ENCODE data around the gene FAM131C. TPM values are rescaled to one million over a fixed set of nuclear protein-coding genes. Genes with fewer than 3 reads are reported as not detected.
"Not testable (repeated sequence)": the region's sequence is repeated elsewhere in the genome, so short reads cannot be mapped to it uniquely, and the experiment has no call there.

FAM131C gene
- polyA plus RNA-seq, 2 donors = 0.38 to 0.45 TPM

- 42 to 47% methylated on average over 18 of the region's 18 CpGs for WGBS, 2 donors
Measured at GRCh38 chr1:16032388-16033102, 40.9 kb downstream of the FAM131C start.

GRCh38 chr1:16031551-16031950, 41.9 kb downstream of the FAM131C start:
- WGBS, 2 donors = 83 to 86% methylated on average over 8 of the region's 8 CpGs
- Histone ChIP-seq H3K27me3 (ENCODE audit: control insufficient read depth in 1 of 2, insufficient read depth in 2 of 2, low read length in 2 of 2) (peaks cover 0 to 2% of the 10 kb centered on the region in 2 donors), H3K4me3 (ENCODE audit: low read depth in 1 of 2, low read length in 2 of 2) (no peak overlapping the region), H3K9me3 (ENCODE audit: control insufficient read depth in 2 of 2, insufficient read depth in 1 of 2, low read depth in 1 of 2, low read length in 1 of 2) (no peaks in the 10 kb centered on the region), H3K4me1 (ENCODE audit: control insufficient read depth in 2 of 2, insufficient read depth in 2 of 2, low read length in 1 of 2) (no peaks in the 10 kb centered on the region), H3K27ac (ENCODE audit: low read depth in 2 of 2, low read length in 1 of 2) (no peak overlapping the region), H3K36me3 (ENCODE audit: control insufficient read depth in 2 of 2, insufficient read depth in 2 of 2, low read length in 1 of 2) (no peaks in the 10 kb centered on the region)

More at GRCh38 chr1:16032388-16033102, 40.9 kb downstream of the FAM131C start:
- Histone ChIP-seq H3K4me1 (ENCODE audit: control insufficient read depth in 2 of 2, insufficient read depth in 2 of 2, low read length in 1 of 2) (no peaks in the 10 kb centered on the region), H3K36me3 (ENCODE audit: control insufficient read depth in 2 of 2, insufficient read depth in 2 of 2, low read length in 1 of 2) (no peaks in the 10 kb centered on the region), H3K9me3 (ENCODE audit: control insufficient read depth in 2 of 2, insufficient read depth in 1 of 2, low read depth in 1 of 2, low read length in 1 of 2) (no peaks in the 10 kb centered on the region), H3K27me3 (ENCODE audit: control insufficient read depth in 1 of 2, insufficient read depth in 2 of 2, low read length in 2 of 2) (peaks cover 0 to 2% of the 10 kb centered on the region in 2 donors), H3K27ac (ENCODE audit: low read depth in 2 of 2, low read length in 1 of 2) (no peak overlapping the region), H3K4me3 (ENCODE audit: low read depth in 1 of 2, low read length in 2 of 2) (no peak overlapping the region)

DNA sequence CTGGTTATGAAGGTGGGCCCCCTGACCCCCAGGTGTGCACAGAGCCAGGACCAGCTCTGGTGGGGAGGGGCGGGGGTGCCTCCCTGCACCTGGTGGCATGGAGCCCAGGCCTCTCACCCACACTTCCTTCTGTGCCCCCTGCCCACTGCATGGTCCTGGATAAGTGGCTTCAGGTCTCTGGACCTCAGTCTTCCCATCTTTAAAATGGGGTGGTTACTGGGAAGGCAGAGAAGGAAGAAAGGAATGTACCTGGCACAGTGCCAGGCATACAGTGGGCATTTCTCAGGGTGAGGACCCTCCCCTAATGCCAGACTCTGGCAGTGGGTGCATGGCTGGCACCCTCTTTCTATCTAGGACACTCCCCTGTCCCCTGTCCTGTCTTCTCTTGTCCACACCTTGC, 44.2 kb downstream of the FAM131C start:
- WGBS, 2 donors = 93 to 97% methylated on average over 1 of the region's 1 CpG

GRCh38 chr1:16029003-16029268, 44.5 kb downstream of the FAM131C start:
- not testable (repeated sequence) for H3K4me1 ChIP-seq (ENCODE audit: control insufficient read depth in 2 of 2, insufficient read depth in 2 of 2, low read length in 1 of 2); H3K27me3 ChIP-seq (ENCODE audit: control insufficient read depth in 1 of 2, insufficient read depth in 2 of 2, low read length in 2 of 2); H3K4me3 ChIP-seq (ENCODE audit: low read depth in 1 of 2, low read length in 2 of 2); H3K27ac ChIP-seq (ENCODE audit: low read depth in 2 of 2, low read length in 1 of 2); H3K36me3 ChIP-seq (ENCODE audit: control insufficient read depth in 2 of 2, insufficient read depth in 2 of 2, low read length in 1 of 2); H3K9me3 ChIP-seq (ENCODE audit: control insufficient read depth in 2 of 2, insufficient read depth in 1 of 2, low read depth in 1 of 2, low read length in 1 of 2)
- WGBS, 2 donors = 75 to 79% methylated on average over 12 to 13 of the region's 13 CpGs

More for the DNA sequence above, 44.2 kb downstream of the FAM131C start:
- Histone ChIP-seq H3K27me3 (ENCODE audit: control insufficient read depth in 1 of 2, insufficient read depth in 2 of 2, low read length in 2 of 2) (peaks cover 0 to 2% of the 10 kb centered on the region in 2 donors), H3K36me3 (ENCODE audit: control insufficient read depth in 2 of 2, insufficient read depth in 2 of 2, low read length in 1 of 2) (no peaks in the 10 kb centered on the region), H3K9me3 (ENCODE audit: control insufficient read depth in 2 of 2, insufficient read depth in 1 of 2, low read depth in 1 of 2, low read length in 1 of 2) (no peaks in the 10 kb centered on the region), H3K4me3 (ENCODE audit: low read depth in 1 of 2, low read length in 2 of 2) (no peak overlapping the region), H3K27ac (ENCODE audit: low read depth in 2 of 2, low read length in 1 of 2) (no peak overlapping the region), H3K4me1 (ENCODE audit: control insufficient read depth in 2 of 2, insufficient read depth in 2 of 2, low read length in 1 of 2) (no peaks in the 10 kb centered on the region)

GRCh38 chr1:16028237-16029002, 45.0 kb downstream of the FAM131C start:
- H3K36me3 ChIP-seq (ENCODE audit: control insufficient read depth in 2 of 2, insufficient read depth in 2 of 2, low read length in 1 of 2) = no peaks in the 10 kb centered on the region
- no peak overlapping the region for H3K4me3 ChIP-seq (ENCODE audit: low read depth in 1 of 2, low read length in 2 of 2)
- 58 to 59% methylated on average over 19 of the region's 19 CpGs for WGBS, 2 donors
- H3K27me3 ChIP-seq (ENCODE audit: control insufficient read depth in 1 of 2, insufficient read depth in 2 of 2, low read length in 2 of 2) = peaks cover 0 to 2% of the 10 kb centered on the region in 2 donors
- H3K27ac ChIP-seq (ENCODE audit: low read depth in 2 of 2, low read length in 1 of 2) = no peak overlapping the region
- no peaks in the 10 kb centered on the region for H3K9me3 ChIP-seq (ENCODE audit: control insufficient read depth in 2 of 2, insufficient read depth in 1 of 2, low read depth in 1 of 2, low read length in 1 of 2)
- no peaks in the 10 kb centered on the region for H3K4me1 ChIP-seq (ENCODE audit: control insufficient read depth in 2 of 2, insufficient read depth in 2 of 2, low read length in 1 of 2)

GRCh38 chr1:16026723-16027484, 46.5 kb downstream of the FAM131C start:
- no peaks in the 10 kb centered on the region for H3K36me3 ChIP-seq (ENCODE audit: control insufficient read depth in 2 of 2, insufficient read depth in 2 of 2, low read length in 1 of 2)
- no peaks in the 10 kb centered on the region for H3K4me1 ChIP-seq (ENCODE audit: control insufficient read depth in 2 of 2, insufficient read depth in 2 of 2, low read length in 1 of 2)
- H3K27ac ChIP-seq (ENCODE audit: low read depth in 2 of 2, low read length in 1 of 2) = no peak overlapping the region
- no peak overlapping the region for H3K4me3 ChIP-seq (ENCODE audit: low read depth in 1 of 2, low read length in 2 of 2)
- H3K9me3 ChIP-seq (ENCODE audit: control insufficient read depth in 2 of 2, insufficient read depth in 1 of 2, low read depth in 1 of 2, low read length in 1 of 2) = no peaks in the 10 kb centered on the region
- WGBS, 2 donors = 6 to 11% methylated on average over 30 to 33 of the region's 33 CpGs
- peaks cover 0 to 2% of the 10 kb centered on the region in 2 donors for H3K27me3 ChIP-seq (ENCODE audit: control insufficient read depth in 1 of 2, insufficient read depth in 2 of 2, low read length in 2 of 2)

DNA sequence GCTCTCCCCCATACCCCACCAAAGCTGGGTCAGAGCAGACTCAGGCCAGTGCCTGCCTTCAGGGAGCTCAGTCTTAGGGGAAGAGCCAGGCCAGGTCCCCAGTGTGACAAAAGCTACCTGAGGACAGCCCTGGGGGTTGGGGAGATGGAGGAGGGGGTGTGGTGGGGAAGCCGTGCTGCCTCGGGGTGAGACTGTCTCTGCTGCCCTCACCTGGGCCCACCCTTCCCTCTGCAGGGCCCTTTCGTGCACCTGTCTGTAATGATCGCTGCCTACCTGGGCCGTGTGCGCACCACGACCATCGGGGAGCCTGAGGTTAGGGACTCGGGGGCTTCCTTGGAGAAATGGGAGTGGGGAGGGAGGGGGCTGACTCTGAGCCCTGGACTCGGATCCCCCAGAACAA, 47.1 kb downstream of the FAM131C start:
- H3K4me1 ChIP-seq (ENCODE audit: control insufficient read depth in 2 of 2, insufficient read depth in 2 of 2, low read length in 1 of 2); H3K9me3 ChIP-seq (ENCODE audit: control insufficient read depth in 2 of 2, insufficient read depth in 1 of 2, low read depth in 1 of 2, low read length in 1 of 2); H3K27me3 ChIP-seq (ENCODE audit: control insufficient read depth in 1 of 2, insufficient read depth in 2 of 2, low read length in 2 of 2); H3K27ac ChIP-seq (ENCODE audit: low read depth in 2 of 2, low read length in 1 of 2); H3K36me3 ChIP-seq (ENCODE audit: control insufficient read depth in 2 of 2, insufficient read depth in 2 of 2, low read length in 1 of 2); H3K4me3 ChIP-seq (ENCODE audit: low read depth in 1 of 2, low read length in 2 of 2): not testable (repeated sequence)
- 41 to 55% methylated on average over 6 to 9 of the region's 10 CpGs for whole genome bisulfite sequencing, 2 donors

DNA sequence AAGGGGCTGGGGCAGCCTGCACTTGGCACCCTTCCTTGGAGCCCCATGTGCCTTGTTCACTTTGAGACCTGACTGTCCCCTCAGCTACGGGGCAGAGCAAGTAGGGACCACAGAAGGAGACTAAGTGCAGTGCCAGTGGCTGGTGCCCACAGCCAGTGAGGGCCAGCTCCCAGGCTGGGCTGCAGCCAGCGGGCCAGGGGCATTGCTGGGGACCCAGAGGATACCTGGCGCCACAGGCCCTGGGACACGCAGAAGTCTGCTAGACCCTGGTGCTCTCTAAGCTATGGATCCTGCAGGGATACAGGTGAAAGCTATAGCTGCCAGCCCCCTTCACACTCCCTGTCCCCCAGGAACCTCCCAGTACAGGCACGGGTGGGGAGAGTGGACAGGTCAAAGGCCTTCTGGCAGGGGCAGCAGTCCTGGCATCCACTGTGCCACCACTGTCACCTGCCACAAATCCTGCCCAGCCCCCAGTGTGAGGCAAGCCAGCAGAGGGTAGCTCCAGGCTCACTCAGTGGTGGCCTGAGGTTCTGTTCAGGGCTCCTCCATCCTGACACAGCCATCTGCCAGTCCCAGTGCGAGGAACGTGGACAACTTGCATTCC, 50.3 kb downstream of the FAM131C start:
- H3K27ac ChIP-seq (ENCODE audit: low read depth in 2 of 2, low read length in 1 of 2) = no peak overlapping the region
- WGBS, 2 donors = 74 to 87% methylated on average over 7 of the region's 7 CpGs
- no peaks in the 10 kb centered on the region for H3K36me3 ChIP-seq (ENCODE audit: control insufficient read depth in 2 of 2, insufficient read depth in 2 of 2, low read length in 1 of 2)
- no peaks in the 10 kb centered on the region for H3K27me3 ChIP-seq (ENCODE audit: control insufficient read depth in 1 of 2, insufficient read depth in 2 of 2, low read length in 2 of 2)
- no peaks in the 10 kb centered on the region for H3K4me1 ChIP-seq (ENCODE audit: control insufficient read depth in 2 of 2, insufficient read depth in 2 of 2, low read length in 1 of 2)
- H3K9me3 ChIP-seq (ENCODE audit: control insufficient read depth in 2 of 2, insufficient read depth in 1 of 2, low read depth in 1 of 2, low read length in 1 of 2) = no peaks in the 10 kb centered on the region
- H3K4me3 ChIP-seq (ENCODE audit: low read depth in 1 of 2, low read length in 2 of 2) = no peak overlapping the region

DNA sequence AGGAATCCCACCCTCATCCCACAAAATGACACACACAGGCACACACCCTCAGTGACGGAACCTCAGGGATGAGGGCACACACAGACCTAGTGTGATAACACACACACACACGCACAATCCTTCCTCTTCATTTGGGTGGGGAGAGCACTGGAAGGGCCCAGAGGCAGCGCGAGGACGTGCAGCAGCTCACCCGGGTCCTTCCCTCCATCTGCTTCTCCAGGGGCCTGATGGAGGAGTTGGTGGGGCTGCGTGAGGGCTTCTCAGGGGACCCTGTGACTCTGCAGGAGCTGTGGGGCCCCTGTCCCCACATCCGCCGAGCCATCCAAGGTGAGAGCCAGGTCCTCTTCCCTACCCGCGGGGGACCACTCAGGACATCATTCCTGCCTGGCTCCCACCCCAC, 51.1 kb downstream of the FAM131C start:
- WGBS, 2 donors = 81 to 83% methylated on average over 9 to 11 of the region's 11 CpGs
- no peak overlapping the region for H3K27ac ChIP-seq (ENCODE audit: low read depth in 2 of 2, low read length in 1 of 2)
- H3K9me3 ChIP-seq (ENCODE audit: control insufficient read depth in 2 of 2, insufficient read depth in 1 of 2, low read depth in 1 of 2, low read length in 1 of 2) = no peaks in the 10 kb centered on the region
- peaks cover 0 to 4% of the 10 kb centered on the region in 2 donors for H3K4me1 ChIP-seq (ENCODE audit: control insufficient read depth in 2 of 2, insufficient read depth in 2 of 2, low read length in 1 of 2)
- no peaks in the 10 kb centered on the region for H3K27me3 ChIP-seq (ENCODE audit: control insufficient read depth in 1 of 2, insufficient read depth in 2 of 2, low read length in 2 of 2)
- no peaks in the 10 kb centered on the region for H3K36me3 ChIP-seq (ENCODE audit: control insufficient read depth in 2 of 2, insufficient read depth in 2 of 2, low read length in 1 of 2)
- H3K4me3 ChIP-seq (ENCODE audit: low read depth in 1 of 2, low read length in 2 of 2) = no peak overlapping the region

All from esophagus (tissue), 2 donors.